HG02623 (cell line): ENCODE data around the gene ZNF805.
A peak's percentile ranks its signal among the peaks of the same experiment; 100 is the strongest.
"Not testable (repeated sequence)": the region's sequence is repeated elsewhere in the genome, so short reads cannot be mapped to it uniquely, and the experiment has no call there.

Experiments used
- ATAC-seq: cut with Tn5 transposase; IDR thresholded peaks from one replicate; pipeline ENCODE4 v1.9.1; 2021; ENCODE audit warnings: moderate library complexity; ENCODE audit not compliant: unreplicated experiment

The ZNF805 gene

DNA sequence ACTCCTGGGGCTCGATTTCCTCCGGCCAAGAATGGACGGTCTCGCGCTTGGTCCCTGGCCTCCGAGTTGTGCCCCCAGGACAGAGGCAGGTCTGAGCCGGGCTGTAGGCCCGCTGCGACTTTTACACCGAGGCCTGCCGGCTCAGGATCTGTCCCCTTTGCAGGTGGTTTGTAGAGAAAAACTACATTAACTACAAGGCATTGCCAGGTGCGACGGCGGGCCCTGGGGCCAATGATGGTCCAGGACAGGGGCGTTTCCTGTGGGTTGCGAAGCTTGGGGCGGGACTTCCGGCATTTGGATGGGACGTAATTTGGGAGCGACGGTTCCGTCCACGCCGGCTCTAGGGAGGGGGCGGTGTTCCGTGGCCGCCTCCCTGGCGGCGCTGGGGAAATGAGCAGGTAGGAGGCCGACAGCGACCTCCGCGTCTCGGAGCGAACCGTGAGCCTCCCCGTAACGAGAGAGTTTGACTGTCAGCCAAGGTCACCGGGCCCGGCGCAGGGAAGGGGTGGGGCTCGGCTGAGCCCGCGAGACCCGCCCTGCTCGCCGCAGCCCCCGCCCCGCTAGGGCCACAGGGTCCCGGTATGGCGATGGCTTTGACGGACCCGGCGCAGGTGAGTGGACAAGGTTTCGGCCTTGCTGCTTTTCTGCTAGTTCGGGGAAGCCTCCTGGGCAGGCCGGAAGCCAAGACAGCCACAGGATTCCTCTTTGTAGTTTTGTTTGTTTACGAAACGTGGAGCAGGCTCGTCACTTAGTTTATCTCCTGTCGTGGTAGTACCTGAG is at the start of gene ZNF805:
Gene ZNF805, plus strand, starts transcription at position 322 of the 780 bp plus-strand sequence. Its CDS starts 260 bp downstream, at position 582.
- ATAC-seq, result peak; percentile 91

- ATAC-seq, result peak; percentile 86
These were observed 49.0 kb upstream of the ZNF805 start, which contains the start of gene ZNF264 for GRCh38 chr19:57191141-57192076. ZNF264 (plus strand) TSS chr19:57191500; CDS start chr19:57191914, 414 bp downstream.

DNA sequence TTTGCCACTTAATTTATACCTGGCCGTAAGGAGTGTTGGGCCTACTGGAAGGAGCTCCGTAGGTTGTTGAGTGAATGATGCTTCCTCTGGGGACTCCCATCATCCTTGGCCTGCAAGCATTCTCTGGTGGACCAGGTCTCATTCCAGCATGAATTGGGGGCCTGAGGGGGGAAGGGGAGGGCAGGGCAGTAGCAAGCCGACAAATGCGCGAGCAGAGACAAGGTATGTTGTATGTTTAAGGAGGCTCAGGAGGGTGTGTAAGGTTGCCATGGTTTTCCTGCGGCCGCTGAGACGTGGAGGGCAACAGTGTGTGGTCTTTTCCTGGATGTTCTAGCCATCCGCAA is 48.4 kb upstream of the ZNF805 start:
- ATAC-seq, result no peak

DNA sequence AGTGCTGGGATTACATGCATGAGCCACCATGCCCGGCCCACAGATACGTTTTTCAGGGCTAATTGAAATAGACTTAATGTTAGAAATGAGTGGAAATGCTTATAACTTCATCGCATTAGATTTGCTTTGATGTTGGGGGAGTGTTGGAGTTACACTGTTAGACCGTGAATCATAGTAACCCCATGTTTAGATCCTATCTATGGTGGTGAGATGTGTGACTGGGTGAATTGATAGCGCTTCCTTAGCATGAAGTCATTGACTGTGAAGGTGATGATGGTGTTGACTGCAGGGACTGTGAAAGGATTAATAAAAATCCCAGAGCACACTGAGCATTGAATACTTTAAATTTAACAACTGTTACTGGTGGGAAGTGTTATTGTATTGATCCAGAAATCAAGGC is 47.4 kb upstream of the ZNF805 start:
- ATAC-seq, result no peak

- not testable (repeated sequence) for ATAC-seq
These were observed 42.6 kb upstream of the ZNF805 start for GRCh38 chr19:57197874-57198273.

GRCh38 chr19:57202160-57202559 is 38.3 kb upstream of the ZNF805 start:
- no peak for ATAC-seq

- ATAC-seq, result no peak
These were observed 30.1 kb upstream of the ZNF805 start for GRCh38 chr19:57210381-57210780.

DNA sequence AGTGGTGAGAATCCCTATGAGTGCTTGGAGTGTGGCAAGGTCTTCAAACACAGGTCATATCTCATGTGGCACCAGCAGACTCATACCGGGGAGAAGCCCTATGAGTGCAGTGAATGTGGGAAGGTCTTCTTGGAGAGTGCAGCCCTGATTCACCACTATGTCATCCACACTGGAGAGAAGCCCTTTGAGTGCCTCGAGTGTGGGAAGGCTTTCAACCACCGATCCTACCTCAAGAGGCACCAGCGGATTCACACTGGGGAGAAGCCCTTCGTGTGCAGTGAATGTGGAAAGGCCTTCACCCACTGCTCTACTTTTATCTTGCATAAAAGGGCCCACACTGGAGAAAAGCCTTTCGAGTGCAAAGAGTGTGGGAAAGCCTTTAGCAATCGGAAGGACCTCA is 28.3 kb upstream of the ZNF805 start:
- no peak for ATAC-seq

GRCh38 chr19:57227502-57227901 is 12.9 kb upstream of the ZNF805 start:
- ATAC-seq, result no peak

DNA sequence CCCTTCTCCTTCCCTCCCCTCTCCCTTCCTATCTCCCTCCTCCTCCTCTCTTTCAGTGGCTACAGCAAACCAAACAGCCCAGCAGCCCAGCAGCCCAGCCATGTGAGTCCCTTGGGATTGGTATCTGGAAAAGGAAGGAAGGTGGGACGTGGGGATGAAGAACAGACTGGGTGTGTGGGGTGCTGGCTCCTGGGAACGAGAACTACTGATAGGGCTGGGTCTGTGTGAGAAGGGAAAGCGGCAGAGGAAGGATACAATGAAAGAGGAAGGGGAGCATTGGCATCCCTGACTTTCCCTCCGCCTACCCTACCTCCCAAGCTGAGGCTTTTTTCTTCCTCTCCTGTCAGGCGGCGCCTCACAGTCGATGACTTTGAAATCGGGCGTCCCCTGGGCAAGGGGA is 8.7 kb upstream of the ZNF805 start:
- no peak for ATAC-seq

DNA sequence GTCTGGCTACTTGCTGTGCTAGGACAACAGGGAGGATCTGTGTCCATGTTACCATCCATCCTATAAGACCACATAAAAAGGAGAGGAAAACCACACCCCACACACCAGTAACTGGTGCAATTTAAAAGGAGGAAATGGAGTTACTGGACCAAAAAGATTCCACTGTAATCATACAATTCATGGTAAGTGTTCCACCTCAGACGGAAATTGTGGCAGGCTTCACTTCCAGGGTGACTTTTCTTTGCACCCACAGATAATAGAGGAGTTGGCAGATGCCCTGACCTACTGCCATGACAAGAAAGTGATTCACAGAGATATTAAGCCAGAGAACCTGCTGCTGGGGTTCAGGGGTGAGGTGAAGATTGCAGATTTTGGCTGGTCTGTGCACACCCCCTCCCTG is 7.2 kb upstream of the ZNF805 start:
- ATAC-seq, result no peak

DNA sequence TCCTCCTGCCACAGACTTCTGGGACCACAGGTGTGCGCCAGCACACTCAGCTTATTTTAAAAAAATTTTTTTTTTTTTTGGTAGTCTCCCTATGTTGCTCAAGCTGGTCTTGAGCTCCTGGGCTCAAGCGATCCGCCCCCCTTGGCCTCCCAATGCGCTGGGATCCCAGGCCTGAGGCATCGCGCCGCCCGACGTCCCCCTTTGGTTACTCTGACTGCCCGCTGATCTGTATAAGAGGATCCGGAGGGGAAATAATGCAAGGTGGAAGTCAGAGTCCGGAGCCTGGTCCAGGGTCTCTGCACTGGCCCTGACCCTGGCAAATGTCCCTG is 486 bp upstream of the ZNF805 start:
- ATAC-seq, result peak; percentile 14

- ATAC-seq, result no peak
These were observed 744 bp downstream of the ZNF805 start for GRCh38 chr19:57241176-57241575.

- ATAC-seq, result no peak
These were observed 2.4 kb downstream of the ZNF805 start for GRCh38 chr19:57242821-57243220.

DNA sequence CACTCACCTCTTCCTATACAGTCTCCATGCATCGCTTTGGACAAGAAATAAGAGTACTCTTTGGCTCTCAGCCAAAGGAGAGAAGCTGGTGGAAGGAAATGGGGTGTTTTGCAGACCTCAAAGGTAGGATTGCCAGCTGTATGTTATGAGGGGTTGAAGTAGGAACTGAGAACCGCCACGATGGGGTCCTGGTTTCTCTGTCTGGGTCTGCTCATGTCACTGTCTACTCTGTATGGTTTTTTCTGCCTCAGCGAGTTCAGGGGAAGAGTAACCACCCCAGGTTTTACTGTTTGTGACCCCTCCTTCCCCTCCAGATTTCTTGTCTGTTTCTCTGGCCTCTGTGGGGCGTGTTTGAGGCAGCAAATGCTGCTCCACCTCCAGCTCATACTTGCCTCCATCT is 4.1 kb downstream of the ZNF805 start:
- no peak for ATAC-seq

DNA sequence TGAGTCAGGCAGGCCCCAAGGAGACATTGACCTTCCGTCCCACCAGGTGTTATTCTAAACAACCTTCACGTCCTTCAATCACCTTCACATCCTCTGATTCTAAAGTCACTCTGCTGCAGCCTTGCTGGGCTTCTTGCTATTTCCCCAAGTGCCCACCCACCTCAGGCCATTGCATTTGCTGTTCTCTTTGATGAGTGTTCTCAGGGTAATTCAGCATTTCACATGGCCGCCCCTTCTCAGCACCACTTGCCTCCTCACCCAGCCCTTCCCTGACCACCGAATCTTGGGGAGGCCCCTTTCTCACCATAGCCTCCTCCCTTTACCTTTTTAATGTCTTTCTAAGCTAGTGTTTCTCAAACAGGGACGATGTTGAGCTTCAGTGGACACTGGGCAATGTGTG is 4.6 kb downstream of the ZNF805 start:
- no peak for ATAC-seq

DNA sequence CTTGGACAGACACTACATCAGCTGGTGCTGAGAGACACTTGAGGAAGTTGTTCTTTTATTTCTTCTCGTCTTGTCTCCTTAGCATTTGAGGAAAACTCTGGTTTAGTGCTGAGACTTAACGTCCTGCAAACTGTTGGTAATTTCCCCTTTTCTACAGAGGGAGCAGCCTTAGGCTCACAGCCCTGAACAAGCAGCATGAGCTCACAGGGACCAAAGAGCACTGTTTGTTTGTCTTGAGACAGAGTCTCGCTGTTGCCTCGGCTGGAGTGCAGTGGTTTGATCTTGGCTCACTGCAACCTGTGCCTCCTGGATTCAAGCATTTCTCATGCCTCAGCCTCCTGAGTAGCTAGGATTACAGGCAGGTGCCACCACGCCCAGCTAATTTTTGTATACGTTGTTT is 5.5 kb downstream of the ZNF805 start:
- ATAC-seq, result no peak

DNA sequence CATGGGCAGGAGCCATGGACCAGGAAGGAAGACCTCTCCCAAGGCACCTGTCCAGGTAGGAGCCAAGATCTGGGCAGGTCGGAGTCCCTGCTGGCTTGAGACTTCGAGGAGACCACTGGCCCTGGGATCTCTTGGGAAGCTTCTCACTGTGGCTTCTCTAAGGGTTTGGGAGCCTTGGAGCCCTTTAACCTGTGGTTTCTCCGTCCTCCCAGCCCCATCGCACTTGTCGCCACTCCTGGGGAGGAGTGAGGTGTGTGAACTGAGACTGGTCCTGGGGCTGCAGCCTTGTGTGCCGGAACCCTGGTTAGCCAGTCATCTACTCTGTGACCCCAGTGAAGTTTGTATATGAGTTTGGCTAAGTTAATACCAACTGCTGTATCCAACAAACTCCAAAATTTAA is 8.2 kb downstream of the ZNF805 start:
- no peak for ATAC-seq

GRCh38 chr19:57249329-57249728 is 8.9 kb downstream of the ZNF805 start:
- no peak for ATAC-seq

GRCh38 chr19:57253767-57254166 is 13.3 kb downstream of the ZNF805 start:
- ATAC-seq, result not testable (repeated sequence)

DNA sequence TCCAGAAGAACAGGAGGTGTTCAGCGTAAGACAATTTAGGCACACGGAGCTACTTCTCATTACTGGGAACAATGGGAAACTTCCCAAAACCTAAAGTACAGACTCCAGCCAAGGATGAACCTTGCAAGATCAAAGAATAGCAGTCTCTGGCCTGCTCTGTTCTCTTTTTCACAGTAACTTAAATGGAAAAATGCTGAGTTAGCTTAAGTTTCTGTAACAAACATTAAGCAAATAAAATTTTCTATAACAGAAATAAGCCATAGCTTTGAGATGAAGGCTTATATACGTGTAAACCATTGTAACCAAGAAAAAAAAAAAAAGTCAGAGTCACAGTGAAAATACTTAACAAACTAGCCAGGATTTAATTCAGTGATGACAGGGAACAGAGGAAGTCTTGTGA is 21.6 kb downstream of the ZNF805 start:
- no peak for ATAC-seq

DNA sequence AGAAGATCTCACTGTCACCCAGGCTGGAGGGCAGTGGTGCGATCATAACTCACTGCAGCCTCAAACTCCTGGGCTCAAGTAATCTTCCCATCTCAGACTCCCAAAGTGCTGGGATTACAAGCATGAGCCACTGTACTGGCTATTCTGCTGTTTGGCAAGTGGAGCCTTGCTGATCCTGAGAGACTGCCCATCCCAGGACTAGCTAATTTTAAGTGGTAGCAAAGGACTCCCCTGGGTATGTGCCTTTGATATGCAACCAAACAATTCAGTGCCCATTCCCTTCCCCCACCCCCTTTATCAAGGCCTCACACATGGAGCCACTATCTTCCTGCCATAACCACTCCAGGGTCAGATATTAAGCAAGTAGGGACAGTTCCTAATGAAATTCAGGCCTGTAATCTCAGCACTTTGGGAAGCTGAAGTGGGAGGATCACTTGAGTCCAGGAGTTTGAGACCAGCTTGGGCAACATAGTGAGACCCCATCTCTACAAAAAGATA is 22.9 kb downstream of the ZNF805 start:
- no peak for ATAC-seq
